Skin of body (tissue), 1 donor: ENCODE results near the gene DCAF16. TPM values are rescaled to one million over a fixed set of nuclear protein-coding genes. Genes with fewer than 3 reads are reported as not detected.

Experiments
- total RNA-seq: library from RNA; depleted of rRNA; stranded (reverse); fragments of >200 nt; gene quantifications from one replicate; pipeline ENCODE4 v1.2.3, GENCODE V29; 2014

DCAF16 gene
- total RNA-seq, 1 donor from 2014 or later = 28.0 TPM

Other genes with a start within 250 kb of the DCAF16 start
- gene LAP3, start 233.6 kb downstream of the DCAF16 start, total RNA-seq = 68.0 TPM
- gene MED28, start 196.1 kb downstream of the DCAF16 start, total RNA-seq = 19.9 TPM
- gene FAM184B, start 29.1 kb downstream of the DCAF16 start, total RNA-seq = 0.69 TPM
- gene NCAPG, start 222 bp upstream of the DCAF16 start, total RNA-seq = 16.2 TPM
- 21.2 TPM for gene LCORL, start 211.0 kb upstream of the DCAF16 start, total RNA-seq